ENCODE measurements around the gene PRKCE. TPM values are rescaled to one million over a fixed set of nuclear protein-coding genes. Genes with fewer than 3 reads are reported as not detected.

Gene PRKCE
- total RNA-seq, 1 experiment from 2014 or later: 14.8 TPM

GRCh38 chr2:46095830-46096229 lies 444.4 kb downstream of the PRKCE start (continued):
- TF ChIP-seq EZH2phosphoT487 (IDR thresholded peaks at IDR 0.05; ENCODE audit: borderline replicate concordance) (no peak), POLR2AphosphoS5 (IDR thresholded peaks at IDR 0.05; ENCODE audit: low read depth, low read length) (no peak)

DNA sequence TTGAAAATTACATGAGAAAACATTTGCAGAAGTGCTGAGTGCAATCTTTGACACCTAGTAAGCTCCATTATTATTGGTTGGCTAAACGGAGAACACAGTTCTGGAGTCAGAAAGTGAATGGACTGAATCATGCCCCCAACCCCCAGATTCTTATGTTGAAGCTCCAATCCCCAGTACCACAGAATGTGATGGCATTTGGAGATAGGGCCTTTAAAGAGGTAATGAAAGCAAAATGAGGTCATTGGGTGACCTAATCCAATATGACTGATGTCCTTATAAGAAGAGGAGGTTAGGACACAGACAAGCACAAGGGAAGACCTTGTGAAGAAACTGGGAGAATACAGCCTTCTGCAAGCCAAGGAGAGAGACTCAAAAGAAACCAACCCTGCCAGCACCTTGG lies 444.8 kb downstream of the PRKCE start:
- no TSS peak for BruUV-seq (replicated peaks)
- H3K9me2 ChIP-seq (ENCODE audit: insufficient read depth): no peaks in the 10 kb centered on the region
- TF ChIP-seq POLR2AphosphoS5 (IDR thresholded peaks at IDR 0.05; ENCODE audit: low read depth, low read length) (no peak), REST (IDR thresholded peaks at IDR 0.05; ENCODE audit: low read depth) (no peak), TCF7L2 (IDR thresholded peaks at IDR 0.05; ENCODE audit: borderline replicate concordance, extremely low read depth, insufficient read depth, insufficient read length) (no peak), ZNF274 (IDR thresholded peaks at IDR 0.05; ENCODE audit: low read depth, low read length) (no peak), JUND (IDR thresholded peaks at IDR 0.05) (no peak), EGR1 (IDR thresholded peaks at IDR 0.05; ENCODE audit: low read depth) (no peak), SRF (IDR thresholded peaks at IDR 0.05; ENCODE audit: low read depth) (no peak), RAD21 (IDR thresholded peaks at IDR 0.05; ENCODE audit: low read depth) (no peak), POLR2A (IDR thresholded peaks at IDR 0.05; ENCODE audit: borderline replicate concordance, extremely low read depth, insufficient read depth, insufficient read length) (no peak), YY1 (IDR thresholded peaks at IDR 0.05; ENCODE audit: extremely low read depth, insufficient replicate concordance, low read depth, low read length) (no peak), CBX3 (IDR thresholded peaks at IDR 0.05; ENCODE audit: low read depth) (no peak), FOSL1 (IDR thresholded peaks at IDR 0.05; ENCODE audit: low read depth) (no peak), ZFX (IDR thresholded peaks at IDR 0.05) (no peak)
- TF ChIP-seq, protein P1, sequence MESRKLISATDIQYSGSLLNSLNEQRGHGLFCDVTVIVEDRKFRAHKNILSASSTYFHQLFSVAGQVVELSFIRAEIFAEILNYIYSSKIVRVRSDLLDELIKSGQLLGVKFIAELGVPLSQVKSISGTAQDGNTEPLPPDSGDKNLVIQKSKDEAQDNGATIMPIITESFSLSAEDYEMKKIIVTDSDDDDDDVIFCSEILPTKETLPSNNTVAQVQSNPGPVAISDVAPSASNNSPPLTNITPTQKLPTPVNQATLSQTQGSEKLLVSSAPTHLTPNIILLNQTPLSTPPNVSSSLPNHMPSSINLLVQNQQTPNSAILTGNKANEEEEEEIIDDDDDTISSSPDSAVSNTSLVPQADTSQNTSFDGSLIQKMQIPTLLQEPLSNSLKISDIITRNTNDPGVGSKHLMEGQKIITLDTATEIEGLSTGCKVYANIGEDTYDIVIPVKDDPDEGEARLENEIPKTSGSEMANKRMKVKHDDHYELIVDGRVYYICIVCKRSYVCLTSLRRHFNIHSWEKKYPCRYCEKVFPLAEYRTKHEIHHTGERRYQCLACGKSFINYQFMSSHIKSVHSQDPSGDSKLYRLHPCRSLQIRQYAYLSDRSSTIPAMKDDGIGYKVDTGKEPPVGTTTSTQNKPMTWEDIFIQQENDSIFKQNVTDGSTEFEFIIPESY (IDR thresholded peaks at IDR 0.05; ENCODE audit: extremely low read depth, insufficient replicate concordance, low read length): no peak
- TF ChIP-seq, protein P2, sequence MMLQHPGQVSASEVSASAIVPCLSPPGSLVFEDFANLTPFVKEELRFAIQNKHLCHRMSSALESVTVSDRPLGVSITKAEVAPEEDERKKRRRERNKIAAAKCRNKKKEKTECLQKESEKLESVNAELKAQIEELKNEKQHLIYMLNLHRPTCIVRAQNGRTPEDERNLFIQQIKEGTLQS (IDR thresholded peaks at IDR 0.05): no peak
- TF ChIP-seq, protein P3, sequence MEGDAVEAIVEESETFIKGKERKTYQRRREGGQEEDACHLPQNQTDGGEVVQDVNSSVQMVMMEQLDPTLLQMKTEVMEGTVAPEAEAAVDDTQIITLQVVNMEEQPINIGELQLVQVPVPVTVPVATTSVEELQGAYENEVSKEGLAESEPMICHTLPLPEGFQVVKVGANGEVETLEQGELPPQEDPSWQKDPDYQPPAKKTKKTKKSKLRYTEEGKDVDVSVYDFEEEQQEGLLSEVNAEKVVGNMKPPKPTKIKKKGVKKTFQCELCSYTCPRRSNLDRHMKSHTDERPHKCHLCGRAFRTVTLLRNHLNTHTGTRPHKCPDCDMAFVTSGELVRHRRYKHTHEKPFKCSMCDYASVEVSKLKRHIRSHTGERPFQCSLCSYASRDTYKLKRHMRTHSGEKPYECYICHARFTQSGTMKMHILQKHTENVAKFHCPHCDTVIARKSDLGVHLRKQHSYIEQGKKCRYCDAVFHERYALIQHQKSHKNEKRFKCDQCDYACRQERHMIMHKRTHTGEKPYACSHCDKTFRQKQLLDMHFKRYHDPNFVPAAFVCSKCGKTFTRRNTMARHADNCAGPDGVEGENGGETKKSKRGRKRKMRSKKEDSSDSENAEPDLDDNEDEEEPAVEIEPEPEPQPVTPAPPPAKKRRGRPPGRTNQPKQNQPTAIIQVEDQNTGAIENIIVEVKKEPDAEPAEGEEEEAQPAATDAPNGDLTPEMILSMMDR (IDR thresholded peaks at IDR 0.05 in 2 of 3, conservative IDR thresholded peaks at IDR 0.05 in 1 of 3; ENCODE audit: borderline replicate concordance in 1 of 3, insufficient read depth in 1 of 3, low read depth in 2 of 3, low read length in 2 of 3): no peak
- peaks cover 9 to 17% of the 10 kb centered on the region in 2 experiments for H3K4me1 ChIP-seq (ENCODE audit: control insufficient read depth in 1 of 2, insufficient read depth in 2 of 2, low read length in 2 of 2)
- no peaks in the 10 kb centered on the region for H4K20me1 ChIP-seq (ENCODE audit: insufficient read depth)
- intact Hi-C loops (cut with micrococcal nuclease): no loop called here
- H3K79me2 ChIP-seq (ENCODE audit: insufficient read depth, low read length): no peaks in the 10 kb centered on the region
- no peaks in the 10 kb centered on the region for H3K9me3 ChIP-seq (ENCODE audit: control insufficient read depth in 1 of 2, insufficient read depth in 1 of 2, low read depth in 1 of 2, low read length in 2 of 2)
- CTCF ChIA-PET: no interaction called here
- no peak overlapping the region for H3K27ac ChIP-seq (ENCODE audit: low read depth, low read length)
- no peak for DNase-seq (ENCODE audit: low read depth, low spot score)
- H3K27me3 ChIP-seq (ENCODE audit: insufficient read depth, low read length): no peaks in the 10 kb centered on the region
- no peak overlapping the region for H3K9ac ChIP-seq (ENCODE audit: low read length)
- no peak overlapping the region for H2AFZ ChIP-seq (ENCODE audit: low read depth, low read length, poor library complexity, severe bottlenecking)
- H3K36me3 ChIP-seq (ENCODE audit: control insufficient read depth in 1 of 2, insufficient read depth in 2 of 2, low read length in 2 of 2): no peaks in the 10 kb centered on the region
- POLR2A ChIA-PET: no interaction called here
- no peak overlapping the region for H3K4me3 ChIP-seq (replicated peaks in 1 of 2; ENCODE audit: low read depth in 1 of 2, low read length in 2 of 2)
- RAD21 ChIA-PET (ENCODE audit: low non-redundant PET in 1 of 2, low total read pairs in 2 of 2, uncharacterized antibody in 2 of 2, unreplicated experiment in 2 of 2): no interaction called here
- no peak overlapping the region for H3K4me2 ChIP-seq (ENCODE audit: low read length)
- ATAC-seq: no peak
